Mononuclear cell (primary cell): ENCODE data around the gene C14orf132. TPM values are rescaled to one million over a fixed set of nuclear protein-coding genes. Genes with fewer than 3 reads are reported as not detected.
"Not testable (repeated sequence)": the region's sequence is repeated elsewhere in the genome, so short reads cannot be mapped to it uniquely, and the experiment has no call there.

ENCODE experiments used
- H3K27me3 ChIP-seq: 2 replicates; pipeline ENCODE4 v1.6.0; 2011; ENCODE audit warnings: low read length, control low read depth; ENCODE audit not compliant: insufficient read depth
- H3K4me1 ChIP-seq: 2 replicates; pipeline ENCODE4 v1.5.1; 2011; ENCODE audit warnings: mild to moderate bottlenecking, low read length, control low read depth; ENCODE audit not compliant: insufficient read depth
- H3K4me3 ChIP-seq: 2 replicates; pipeline ENCODE4 v1.5.1; 2011; ENCODE audit warnings: mild to moderate bottlenecking, low read length, moderate library complexity
- H3K9me3 ChIP-seq: 2 replicates; pipeline ENCODE4 v1.5.1; 2011; ENCODE audit warnings: low read depth, mild to moderate bottlenecking, control low read depth, low read length
- total RNA-seq: library from RNA; depleted of rRNA; stranded (reverse); fragments of >200 nt; gene quantifications from one replicate; pipeline ENCODE4 v1.2.3, GENCODE V29; 2012

C14orf132 gene
- total RNA-seq, 1 donor = 1.0 TPM

- Histone ChIP-seq H3K4me1 (no peaks in the 10 kb centered on the region), H3K9me3 (no peaks in the 10 kb centered on the region), H3K27me3 (no peaks in the 10 kb centered on the region), H3K4me3 (no peak overlapping the region)
Observed at GRCh38 chr14:96064866-96065265, 25.7 kb downstream of the C14orf132 start.

- Histone ChIP-seq H3K4me1 (no peaks in the 10 kb centered on the region), H3K27me3 (no peaks in the 10 kb centered on the region), H3K9me3 (no peaks in the 10 kb centered on the region), H3K4me3 (no peak overlapping the region)
Observed at GRCh38 chr14:96065661-96066459, 26.7 kb downstream of the C14orf132 start.

GRCh38 chr14:96066976-96067375 lies 27.8 kb downstream of the C14orf132 start:
- Histone ChIP-seq H3K27me3 (no peaks in the 10 kb centered on the region), H3K4me1 (no peaks in the 10 kb centered on the region), H3K9me3 (no peaks in the 10 kb centered on the region), H3K4me3 (no peak overlapping the region)

GRCh38 chr14:96067985-96068930 lies 29.1 kb downstream of the C14orf132 start:
- Histone ChIP-seq H3K4me1 (no peaks in the 10 kb centered on the region), H3K27me3 (no peaks in the 10 kb centered on the region), H3K4me3 (no peak overlapping the region), H3K9me3 (no peaks in the 10 kb centered on the region)

- Histone ChIP-seq H3K4me1 (no peaks in the 10 kb centered on the region), H3K27me3 (no peaks in the 10 kb centered on the region), H3K4me3 (no peak overlapping the region), H3K9me3 (no peaks in the 10 kb centered on the region)
Observed at GRCh38 chr14:96069421-96069820, 30.3 kb downstream of the C14orf132 start.

GRCh38 chr14:96071561-96071960 lies 32.4 kb downstream of the C14orf132 start:
- Histone ChIP-seq H3K4me3 (no peak overlapping the region), H3K27me3 (no peaks in the 10 kb centered on the region)

GRCh38 chr14:96072076-96072475 lies 32.9 kb downstream of the C14orf132 start:
- no peaks in the 10 kb centered on the region for H3K27me3 ChIP-seq
- H3K4me1 ChIP-seq = no peaks in the 10 kb centered on the region
- H3K9me3 ChIP-seq = no peaks in the 10 kb centered on the region
- no peak overlapping the region for H3K4me3 ChIP-seq

More at GRCh38 chr14:96071561-96071960, 32.4 kb downstream of the C14orf132 start:
- Histone ChIP-seq H3K9me3 (no peaks in the 10 kb centered on the region), H3K4me1 (no peaks in the 10 kb centered on the region)

GRCh38 chr14:96072746-96073145 lies 33.6 kb downstream of the C14orf132 start:
- no peaks in the 10 kb centered on the region for H3K9me3 ChIP-seq
- no peak overlapping the region for H3K4me3 ChIP-seq
- H3K4me1 ChIP-seq = no peaks in the 10 kb centered on the region
- no peaks in the 10 kb centered on the region for H3K27me3 ChIP-seq

GRCh38 chr14:96073260-96074039 lies 34.3 kb downstream of the C14orf132 start:
- not testable (repeated sequence) for H3K9me3 ChIP-seq, H3K4me3 ChIP-seq, H3K4me1 ChIP-seq, H3K27me3 ChIP-seq

GRCh38 chr14:96077983-96078624 lies 38.9 kb downstream of the C14orf132 start:
- Histone ChIP-seq H3K4me3 (no peak overlapping the region), H3K27me3 (no peaks in the 10 kb centered on the region), H3K9me3 (no peaks in the 10 kb centered on the region), H3K4me1 (no peaks in the 10 kb centered on the region)

GRCh38 chr14:96078625-96079016 lies 39.5 kb downstream of the C14orf132 start:
- no peaks in the 10 kb centered on the region for H3K27me3 ChIP-seq
- no peak overlapping the region for H3K4me3 ChIP-seq
- no peaks in the 10 kb centered on the region for H3K9me3 ChIP-seq

GRCh38 chr14:96079066-96079465 lies 39.9 kb downstream of the C14orf132 start:
- H3K4me1 ChIP-seq = no peaks in the 10 kb centered on the region
- no peak overlapping the region for H3K4me3 ChIP-seq
- H3K9me3 ChIP-seq = no peaks in the 10 kb centered on the region
- H3K27me3 ChIP-seq = no peaks in the 10 kb centered on the region

More at GRCh38 chr14:96078625-96079016, 39.5 kb downstream of the C14orf132 start:
- H3K4me1 ChIP-seq = no peaks in the 10 kb centered on the region

- H3K4me3 ChIP-seq = no peak overlapping the region
- no peaks in the 10 kb centered on the region for H3K4me1 ChIP-seq
Observed at GRCh38 chr14:96080571-96080970, 41.4 kb downstream of the C14orf132 start.

GRCh38 chr14:96081224-96081623 lies 42.1 kb downstream of the C14orf132 start:
- H3K4me1 ChIP-seq = no peaks in the 10 kb centered on the region
- H3K27me3 ChIP-seq = no peaks in the 10 kb centered on the region
- no peaks in the 10 kb centered on the region for H3K9me3 ChIP-seq
- H3K4me3 ChIP-seq = no peak overlapping the region

More at GRCh38 chr14:96080571-96080970, 41.4 kb downstream of the C14orf132 start:
- Histone ChIP-seq H3K27me3 (no peaks in the 10 kb centered on the region), H3K9me3 (no peaks in the 10 kb centered on the region)
